Lung microvascular endothelial cell (primary cell): ENCODE data around the gene THSD4. TPM values are rescaled to one million over a fixed set of nuclear protein-coding genes. Genes with fewer than 3 reads are reported as not detected.
"Not testable (repeated sequence)": the region's sequence is repeated elsewhere in the genome, so short reads cannot be mapped to it uniquely, and the experiment has no call there.

ENCODE experiments used
- DNase-seq, 2 donors: peaks; one replicate each; pipeline versions ENCODE4 v3.0.0 to v3.0.0-alpha.2; 2010; ENCODE audit warnings: low read depth in 2 of 2
- total RNA-seq: library from RNA; depleted of rRNA; stranded (reverse); fragments of >200 nt; gene quantifications from 2 replicates; pipeline ENCODE4 v1.2.1, GENCODE V29; 2014

THSD4 gene
- total RNA-seq, 1 donor from 2014 or later, result 20.2 TPM

GRCh38 chr15:71345186-71345585 lies 229.9 kb downstream of the THSD4 start:
- no peak for DNase-seq

DNA sequence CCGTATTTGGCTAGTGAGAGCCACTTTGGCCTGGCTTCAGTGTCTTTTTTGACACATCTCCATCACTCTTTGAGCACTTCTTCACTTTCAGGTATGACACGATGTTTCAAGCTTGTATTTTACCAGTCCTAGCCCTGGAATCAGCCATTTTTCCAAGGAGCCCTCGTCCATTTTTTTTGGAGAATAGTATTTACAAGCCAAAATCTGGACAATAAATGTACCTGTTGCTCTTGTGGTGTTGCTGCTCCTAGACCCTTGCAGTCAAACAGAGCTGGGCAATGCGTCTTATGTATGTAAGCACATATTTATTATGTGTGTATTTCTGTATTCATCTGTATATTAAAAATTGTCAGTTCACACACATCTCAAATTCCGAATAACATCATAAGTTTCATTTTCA lies 231.2 kb downstream of the THSD4 start:
- no peak for DNase-seq

- no peak for DNase-seq
These were observed 233.3 kb downstream of the THSD4 start for GRCh38 chr15:71348597-71348996.

DNA sequence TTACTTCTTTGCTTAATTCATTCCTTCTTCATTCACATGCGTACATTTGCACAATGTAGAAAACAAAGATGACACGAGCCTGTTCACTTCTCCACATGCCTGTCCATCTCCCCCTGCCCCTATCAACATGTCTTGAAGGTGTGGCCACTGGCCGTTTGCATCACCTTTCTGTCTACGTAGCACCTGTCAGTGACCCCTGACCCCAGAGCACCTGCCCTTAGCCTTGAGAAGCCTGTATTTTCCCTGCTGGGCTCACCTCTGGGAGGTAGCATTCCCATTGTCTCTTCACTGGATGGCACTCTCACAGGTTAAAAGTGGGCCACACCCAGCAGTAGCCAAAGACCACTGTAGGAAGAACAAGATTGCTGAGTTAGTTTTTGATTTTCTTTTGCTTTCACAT lies 234.1 kb downstream of the THSD4 start:
- DNase-seq, result no peak

DNA sequence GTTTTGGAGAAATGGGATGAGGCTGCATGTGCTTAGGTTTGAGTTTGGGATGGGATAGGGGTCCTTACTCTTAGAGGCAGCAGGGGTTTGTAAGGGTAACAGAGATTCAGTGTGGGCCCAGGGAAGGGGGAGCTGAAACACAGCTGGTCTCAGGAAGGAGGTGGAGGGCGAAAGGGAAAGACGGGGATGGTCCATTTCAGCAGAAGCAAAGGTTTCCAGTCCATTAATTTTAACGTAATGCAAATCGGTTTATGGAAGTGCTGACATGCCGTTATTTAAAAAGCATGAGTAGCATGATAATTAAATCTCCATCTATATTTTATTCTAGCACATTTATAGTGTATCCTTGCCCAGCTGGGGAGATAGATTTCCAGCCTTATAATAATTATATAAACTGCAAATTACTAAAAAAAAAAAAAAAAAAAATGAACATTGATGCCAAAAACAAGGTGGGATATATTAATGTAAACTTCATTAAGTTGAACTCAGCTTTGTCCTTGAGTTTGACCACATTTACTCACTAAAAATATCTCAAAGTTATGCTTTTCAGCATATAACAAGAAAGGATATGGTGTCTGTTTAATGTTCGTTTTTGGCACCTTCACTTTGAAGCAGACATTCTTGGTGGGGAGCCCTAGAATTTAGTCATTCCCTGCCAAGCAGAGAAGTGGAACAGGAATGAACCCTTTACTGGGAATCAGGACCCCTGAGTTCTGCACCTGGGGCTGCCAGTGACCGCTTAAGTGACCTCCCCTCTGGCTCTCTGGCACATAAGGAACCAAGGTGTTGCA lies 234.7 kb downstream of the THSD4 start:
- no peak for DNase-seq

- DNase-seq, result no peak
These were observed 235.5 kb downstream of the THSD4 start for GRCh38 chr15:71350622-71351378.

- DNase-seq, result peak; percentile 76 to 98
These were observed 236.9 kb downstream of the THSD4 start for GRCh38 chr15:71352125-71352524.

- DNase-seq, result no peak
These were observed 237.5 kb downstream of the THSD4 start for GRCh38 chr15:71352765-71353164.

DNA sequence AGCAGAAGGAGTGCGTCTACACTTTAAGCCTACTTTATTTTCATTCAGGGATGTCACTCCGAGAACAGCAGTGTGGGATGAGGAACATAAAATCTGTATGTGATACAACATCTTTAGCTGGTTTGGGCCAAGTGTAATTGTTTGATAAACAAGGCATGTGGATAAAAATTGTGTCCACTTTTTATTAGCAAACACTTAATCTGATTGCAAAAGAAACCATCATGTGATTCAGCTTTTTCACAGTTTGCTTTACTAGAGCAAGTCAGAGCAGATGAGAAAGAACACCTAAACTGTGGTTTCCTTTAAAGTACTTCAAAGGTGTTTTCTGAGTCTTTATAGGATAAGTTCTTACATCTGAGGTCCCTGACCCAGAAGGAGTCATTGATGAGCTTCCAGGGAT lies 237.9 kb downstream of the THSD4 start:
- no peak for DNase-seq

DNA sequence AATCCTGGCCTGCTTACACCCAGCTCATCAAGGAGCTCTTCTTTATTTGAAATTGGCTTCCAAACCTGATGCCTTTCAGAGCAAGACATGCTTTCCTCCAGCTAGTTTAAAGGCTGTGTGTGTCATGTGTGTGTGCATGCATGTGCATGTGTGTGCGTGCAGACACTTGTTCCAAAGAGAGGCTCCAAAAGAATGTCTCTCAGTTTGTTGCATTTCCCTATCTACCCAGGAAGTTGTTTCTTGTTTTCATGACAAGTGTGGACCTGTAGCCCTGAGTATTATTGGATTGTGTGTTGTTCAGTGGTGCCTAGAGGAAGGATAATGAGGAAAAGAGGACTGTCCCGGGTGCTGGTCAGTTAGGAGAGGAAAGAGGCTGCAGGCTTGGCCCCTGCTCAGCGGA lies 240.0 kb downstream of the THSD4 start:
- no peak for DNase-seq

DNA sequence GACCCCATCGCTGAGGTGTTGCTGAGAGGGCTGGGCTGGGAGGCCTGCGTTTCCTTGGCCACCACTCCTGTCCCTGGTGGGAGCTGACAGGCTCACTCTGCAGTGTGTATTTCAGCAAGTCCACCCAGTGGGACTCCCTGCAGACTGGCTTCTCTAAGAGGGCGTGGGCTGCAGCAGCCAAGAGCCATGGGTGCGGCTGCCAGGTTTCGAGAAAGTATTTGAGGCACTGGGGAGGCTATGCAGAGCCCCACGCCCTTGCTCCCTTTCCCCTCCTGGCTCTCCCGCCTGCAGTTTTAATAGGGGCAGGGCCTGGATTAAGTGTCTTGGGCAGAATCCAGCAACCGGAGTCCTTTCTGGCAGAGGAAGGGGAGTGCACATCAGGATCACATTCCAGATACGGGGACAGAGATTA lies 242.1 kb downstream of the THSD4 start:
- DNase-seq, result peak in 1 of 2 donors; percentile 46

- DNase-seq, result no peak
These were observed 242.7 kb downstream of the THSD4 start for GRCh38 chr15:71357967-71358366.

DNA sequence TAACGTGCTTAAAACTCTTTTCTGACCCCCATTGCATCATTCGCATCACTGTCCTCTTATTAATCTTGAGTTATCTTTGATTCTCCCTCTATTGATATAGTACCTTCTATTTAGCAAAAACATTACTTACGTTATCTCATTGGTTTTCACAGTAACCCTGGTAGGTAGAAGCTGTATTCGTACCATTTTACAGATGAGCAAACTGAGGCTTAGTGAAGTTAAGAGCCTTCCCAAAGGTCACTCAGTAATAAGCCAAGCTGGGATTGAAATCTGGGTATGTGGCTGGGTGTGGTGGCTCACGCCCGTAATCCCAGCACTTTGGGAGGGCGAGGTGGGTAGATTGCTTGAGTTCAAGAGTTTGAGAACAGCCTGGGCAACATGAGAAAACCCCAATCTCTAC lies 244.0 kb downstream of the THSD4 start:
- no peak for DNase-seq

DNA sequence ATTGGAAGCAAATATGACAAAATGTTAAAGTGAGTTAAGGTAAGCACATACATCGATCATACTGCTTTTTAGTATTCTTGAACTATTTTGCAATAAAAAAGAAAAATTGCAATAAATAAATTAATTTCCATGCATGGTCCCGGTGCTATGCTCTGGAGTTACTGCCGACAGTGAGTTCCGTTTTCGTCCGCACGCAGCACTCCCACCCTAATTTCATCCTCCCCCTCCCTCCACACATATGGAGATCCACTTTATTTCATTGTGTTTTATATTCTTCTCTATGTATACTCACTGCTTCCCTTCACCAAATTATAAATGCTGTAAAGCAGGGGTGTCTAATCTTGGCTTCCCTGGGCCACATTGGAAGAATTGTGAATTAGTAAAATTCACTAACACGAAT lies 247.3 kb downstream of the THSD4 start:
- no peak for DNase-seq

- DNase-seq, result no peak
These were observed 248.0 kb downstream of the THSD4 start for GRCh38 chr15:71362987-71363968.

- no peak for DNase-seq
These were observed 248.9 kb downstream of the THSD4 start for GRCh38 chr15:71364117-71364584.

- no peak for DNase-seq
These were observed 251.3 kb downstream of the THSD4 start for GRCh38 chr15:71366522-71366921.

DNA sequence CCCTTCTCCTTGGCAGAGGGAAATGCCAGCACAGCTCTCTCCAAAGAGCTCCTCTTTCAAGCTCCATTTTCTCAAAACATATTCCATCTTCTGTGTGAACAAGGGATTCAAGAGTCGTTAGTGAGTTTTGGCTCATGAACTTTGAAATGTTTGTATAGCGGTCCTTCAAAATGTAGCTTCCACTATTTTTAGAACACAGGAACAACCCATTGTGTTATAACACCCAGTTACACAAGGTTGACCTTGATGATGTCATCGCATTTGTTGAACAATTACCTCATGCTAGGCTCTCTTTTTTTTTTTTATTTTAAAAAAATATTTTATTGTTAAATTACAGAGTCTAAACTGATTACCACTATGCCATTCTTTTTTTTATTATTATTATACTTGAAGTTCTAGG lies 251.7 kb downstream of the THSD4 start:
- DNase-seq, result peak; percentile 59 to 82

DNA sequence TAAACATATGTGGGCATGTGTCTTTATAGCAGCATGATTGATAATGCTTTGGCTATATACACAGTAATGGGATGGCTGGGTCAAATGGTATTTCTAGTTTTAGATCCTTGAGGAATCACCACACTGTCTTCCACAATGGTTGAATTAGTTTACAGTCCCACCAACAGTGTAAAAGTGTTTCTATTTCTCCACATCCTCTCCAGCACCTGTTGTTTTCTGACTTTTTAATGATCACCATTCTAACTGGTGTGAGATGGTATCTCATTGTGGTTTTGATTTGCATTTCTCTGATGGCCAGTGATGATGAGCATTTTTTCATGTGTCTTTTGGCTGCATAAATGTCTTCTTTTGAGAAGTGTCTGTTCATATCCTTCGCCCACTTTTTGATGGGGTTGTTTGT lies 252.5 kb downstream of the THSD4 start:
- DNase-seq, result not testable (repeated sequence)

DNA sequence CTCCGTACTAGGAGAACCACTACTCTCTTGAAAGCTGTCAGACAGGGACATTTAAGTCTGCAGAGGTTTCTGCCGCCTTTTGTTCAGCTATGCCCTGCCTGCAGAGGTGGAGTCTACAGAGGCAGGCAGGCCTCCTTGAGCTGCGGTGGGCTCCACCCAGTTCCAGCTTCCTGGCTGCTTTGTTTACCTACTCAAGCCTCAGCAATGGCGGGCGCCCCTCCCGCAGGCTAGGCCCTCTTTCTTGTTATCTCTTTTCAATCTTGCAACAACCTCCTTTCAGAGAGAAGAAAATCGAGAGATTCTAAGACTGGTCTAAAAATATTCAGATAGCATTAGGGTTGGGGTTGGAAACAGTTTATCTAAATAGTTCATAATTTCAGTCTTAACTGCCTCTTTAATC lies 257.5 kb downstream of the THSD4 start:
- DNase-seq, result not testable (repeated sequence)

DNA sequence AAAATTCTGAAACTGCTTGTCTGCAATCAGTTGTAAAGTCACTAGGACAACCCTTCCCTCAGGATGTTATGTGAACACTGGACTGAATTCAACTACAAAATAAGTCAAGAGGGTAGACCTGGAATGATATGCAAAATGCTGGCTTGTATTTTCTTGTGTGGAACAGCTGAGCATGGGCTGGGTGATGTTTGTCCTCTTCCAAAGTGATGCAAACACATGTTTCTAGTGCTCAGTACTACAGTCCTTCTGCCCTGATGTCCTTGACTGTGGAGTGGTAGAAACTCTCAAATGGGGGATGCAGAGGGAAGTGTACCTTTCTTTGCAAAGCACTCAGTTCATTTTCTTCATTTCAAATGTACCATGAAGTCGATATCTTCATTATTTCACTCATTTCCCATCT lies 258.6 kb downstream of the THSD4 start:
- DNase-seq, result no peak
